ENCODE results near the gene NPHS1. TPM values are rescaled to one million over a fixed set of nuclear protein-coding genes. Genes with fewer than 3 reads are reported as not detected.
"Not testable (repeated sequence)": the region's sequence is repeated elsewhere in the genome, so short reads cannot be mapped to it uniquely, and the experiment has no call there.

The NPHS1 gene
- total RNA-seq, 1 experiment from 2014 or later, result not detected

DNA sequence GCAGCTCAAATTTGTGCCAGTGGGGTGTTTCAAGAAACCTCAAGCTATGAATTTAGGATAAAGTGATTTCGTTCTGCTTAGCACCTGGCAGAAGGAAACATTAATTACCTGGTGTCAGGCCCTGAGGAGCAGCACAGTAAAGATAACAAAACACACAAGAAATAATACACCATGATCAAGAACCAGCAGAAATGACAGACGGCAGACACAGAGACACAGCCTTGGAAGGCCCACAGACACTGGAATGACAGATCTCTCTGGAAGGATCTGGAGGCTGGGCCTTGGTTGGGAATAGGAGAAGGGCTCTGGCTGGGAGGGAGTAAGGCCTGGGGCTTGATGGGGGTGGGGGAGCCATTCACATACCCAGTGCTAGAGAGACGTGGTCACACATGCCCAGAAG is 50.5 kb downstream of the NPHS1 start:
- H3K9ac ChIP-seq (ENCODE audit: low read length), result no peak overlapping the region
- ATAC-seq, result no peak
- no peak overlapping the region for H3K4me2 ChIP-seq (ENCODE audit: low read length)
- H3K4me3 ChIP-seq (ENCODE audit: low read length), result no peak overlapping the region
- TF ChIP-seq, protein P1, sequence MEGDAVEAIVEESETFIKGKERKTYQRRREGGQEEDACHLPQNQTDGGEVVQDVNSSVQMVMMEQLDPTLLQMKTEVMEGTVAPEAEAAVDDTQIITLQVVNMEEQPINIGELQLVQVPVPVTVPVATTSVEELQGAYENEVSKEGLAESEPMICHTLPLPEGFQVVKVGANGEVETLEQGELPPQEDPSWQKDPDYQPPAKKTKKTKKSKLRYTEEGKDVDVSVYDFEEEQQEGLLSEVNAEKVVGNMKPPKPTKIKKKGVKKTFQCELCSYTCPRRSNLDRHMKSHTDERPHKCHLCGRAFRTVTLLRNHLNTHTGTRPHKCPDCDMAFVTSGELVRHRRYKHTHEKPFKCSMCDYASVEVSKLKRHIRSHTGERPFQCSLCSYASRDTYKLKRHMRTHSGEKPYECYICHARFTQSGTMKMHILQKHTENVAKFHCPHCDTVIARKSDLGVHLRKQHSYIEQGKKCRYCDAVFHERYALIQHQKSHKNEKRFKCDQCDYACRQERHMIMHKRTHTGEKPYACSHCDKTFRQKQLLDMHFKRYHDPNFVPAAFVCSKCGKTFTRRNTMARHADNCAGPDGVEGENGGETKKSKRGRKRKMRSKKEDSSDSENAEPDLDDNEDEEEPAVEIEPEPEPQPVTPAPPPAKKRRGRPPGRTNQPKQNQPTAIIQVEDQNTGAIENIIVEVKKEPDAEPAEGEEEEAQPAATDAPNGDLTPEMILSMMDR (conservative IDR thresholded peaks at IDR 0.05; ENCODE audit: low read depth, low read length), result no peak
- TF ChIP-seq EZH2phosphoT487 (IDR thresholded peaks at IDR 0.05; ENCODE audit: borderline replicate concordance, low read length) (no peak), EZH2 (IDR thresholded peaks at IDR 0.05; ENCODE audit: low read length, unreplicated experiment) (no peak)
- no peak for DNase-seq
- H3F3A ChIP-seq (ENCODE audit: low read length, unreplicated experiment), result no peaks in the 10 kb centered on the region
- no peaks in the 10 kb centered on the region for H3K4me1 ChIP-seq (ENCODE audit: insufficient read depth, low read length)
- no peaks in the 10 kb centered on the region for H3K9me3 ChIP-seq (ENCODE audit: low read length)
- H3K27me3 ChIP-seq (ENCODE audit: low read length), result no peaks in the 10 kb centered on the region
- intact Hi-C loops (cut with micrococcal nuclease), result no loop called here
- no peaks in the 10 kb centered on the region for H3K9me2 ChIP-seq (replicated peaks; ENCODE audit: low read length)
- POLR2A ChIA-PET (ENCODE audit: unreplicated experiment), result no interaction called here
- no peaks in the 10 kb centered on the region for H3K36me3 ChIP-seq (ENCODE audit: low read depth, low read length)
- H3K79me2 ChIP-seq (ENCODE audit: low read length), result no peaks in the 10 kb centered on the region
- no peak overlapping the region for H2AFZ ChIP-seq (ENCODE audit: low read length)
- BruUV-seq (replicated peaks), result no TSS peak
- CTCF ChIA-PET, result no interaction called here
- no peaks in the 10 kb centered on the region for H4K20me1 ChIP-seq (ENCODE audit: low read length)
- H3K27ac ChIP-seq (ENCODE audit: low read length), result no peak overlapping the region

GRCh38 chr19:35797663-35798062 is 54.6 kb downstream of the NPHS1 start:
- H3K27me3 ChIP-seq (ENCODE audit: low read length), result no peaks in the 10 kb centered on the region
- H3F3A ChIP-seq (ENCODE audit: low read length, unreplicated experiment), result no peaks in the 10 kb centered on the region
- no peaks in the 10 kb centered on the region for H3K36me3 ChIP-seq (ENCODE audit: low read depth, low read length)
- no peak overlapping the region for H3K4me2 ChIP-seq (ENCODE audit: low read length)
- TF ChIP-seq, protein P1 (conservative IDR thresholded peaks at IDR 0.05; ENCODE audit: low read depth, low read length), result no peak
- no peak for TF ChIP-seq EZH2 (IDR thresholded peaks at IDR 0.05; ENCODE audit: low read length, unreplicated experiment)
- TF ChIP-seq EZH2phosphoT487 (IDR thresholded peaks at IDR 0.05; ENCODE audit: borderline replicate concordance, low read length), result no peak
- BruUV-seq (replicated peaks), result no TSS peak
- intact Hi-C loops (cut with micrococcal nuclease), result no loop called here
- DNase-seq (no peak), ATAC-seq (no peak)
- no peaks in the 10 kb centered on the region for H3K9me2 ChIP-seq (replicated peaks; ENCODE audit: low read length)
- ChIA-PET POLR2A (ENCODE audit: unreplicated experiment) (no interaction called here), CTCF (no interaction called here)
- no peak overlapping the region for H3K27ac ChIP-seq (ENCODE audit: low read length)
- no peaks in the 10 kb centered on the region for H3K9me3 ChIP-seq (ENCODE audit: low read length)
- H3K79me2 ChIP-seq (ENCODE audit: low read length), result no peaks in the 10 kb centered on the region
- no peak overlapping the region for H3K9ac ChIP-seq (ENCODE audit: low read length)
- H2AFZ ChIP-seq (ENCODE audit: low read length), result no peak overlapping the region
- H4K20me1 ChIP-seq (ENCODE audit: low read length), result no peaks in the 10 kb centered on the region
- H3K4me3 ChIP-seq (ENCODE audit: low read length), result no peak overlapping the region
- no peaks in the 10 kb centered on the region for H3K4me1 ChIP-seq (ENCODE audit: insufficient read depth, low read length)

- intact Hi-C loops (cut with micrococcal nuclease), result no loop called here
- Histone ChIP-seq H2AFZ (ENCODE audit: low read length) (no peak overlapping the region), H3K27ac (ENCODE audit: low read length) (no peak overlapping the region), H3K4me2 (ENCODE audit: low read length) (no peak overlapping the region), H3F3A (ENCODE audit: low read length, unreplicated experiment) (no peaks in the 10 kb centered on the region), H3K27me3 (ENCODE audit: low read length) (no peaks in the 10 kb centered on the region), H3K36me3 (ENCODE audit: low read depth, low read length) (no peaks in the 10 kb centered on the region), H3K4me3 (ENCODE audit: low read length) (no peak overlapping the region), H3K79me2 (ENCODE audit: low read length) (no peaks in the 10 kb centered on the region), H4K20me1 (ENCODE audit: low read length) (no peaks in the 10 kb centered on the region), H3K9me2 (replicated peaks; ENCODE audit: low read length) (no peaks in the 10 kb centered on the region), H3K9me3 (ENCODE audit: low read length) (no peaks in the 10 kb centered on the region), H3K4me1 (ENCODE audit: insufficient read depth, low read length) (no peaks in the 10 kb centered on the region), H3K9ac (ENCODE audit: low read length) (no peak overlapping the region)
- TF ChIP-seq EZH2 (IDR thresholded peaks at IDR 0.05; ENCODE audit: low read length, unreplicated experiment) (no peak), EZH2phosphoT487 (IDR thresholded peaks at IDR 0.05; ENCODE audit: borderline replicate concordance, low read length) (no peak)
- TF ChIP-seq, protein P1 (conservative IDR thresholded peaks at IDR 0.05; ENCODE audit: low read depth, low read length), result no peak
- ATAC-seq (no peak), DNase-seq (no peak)
- ChIA-PET CTCF (no interaction called here), POLR2A (ENCODE audit: unreplicated experiment) (no interaction called here)
- no TSS peak for BruUV-seq (replicated peaks)
These were observed 55.4 kb downstream of the NPHS1 start for GRCh38 chr19:35796645-35797542.

DNA sequence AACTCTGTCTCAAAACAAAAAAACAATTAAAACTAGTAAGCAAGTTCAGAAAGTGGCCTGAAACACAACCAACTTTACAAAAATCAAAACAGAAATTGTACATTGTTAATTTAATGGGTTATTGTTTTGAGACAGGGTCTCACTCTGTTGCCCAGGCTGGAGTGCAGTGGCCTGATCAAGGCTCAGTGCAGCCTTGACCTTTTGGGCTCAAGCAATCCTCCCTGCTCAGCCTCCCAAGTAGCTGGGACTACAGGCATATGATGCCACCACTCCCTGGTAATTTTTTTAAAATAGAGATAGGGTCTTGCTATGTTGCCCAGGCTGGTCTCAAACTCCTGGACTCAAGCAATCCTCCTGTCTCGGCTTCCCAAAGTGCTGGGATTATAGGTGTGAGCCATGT is 56.7 kb downstream of the NPHS1 start:
- H3K36me3 ChIP-seq (ENCODE audit: low read depth, low read length); H2AFZ ChIP-seq (ENCODE audit: low read length); H3K4me1 ChIP-seq (ENCODE audit: insufficient read depth, low read length); ATAC-seq; H3K9me3 ChIP-seq (ENCODE audit: low read length); H3K79me2 ChIP-seq (ENCODE audit: low read length); H3F3A ChIP-seq (ENCODE audit: low read length, unreplicated experiment); H3K4me3 ChIP-seq (ENCODE audit: low read length); CTCF ChIA-PET; H3K27ac ChIP-seq (ENCODE audit: low read length); DNase-seq; H3K9ac ChIP-seq (ENCODE audit: low read length); BruUV-seq (replicated peaks); POLR2A ChIA-PET (ENCODE audit: unreplicated experiment); H4K20me1 ChIP-seq (ENCODE audit: low read length); H3K4me2 ChIP-seq (ENCODE audit: low read length); intact Hi-C loops (cut with micrococcal nuclease); H3K27me3 ChIP-seq (ENCODE audit: low read length); H3K9me2 ChIP-seq (replicated peaks; ENCODE audit: low read length): not testable (repeated sequence)

Measured in PC-3 (cell line).